ENCODE measurements around the gene SOX6. TPM values are rescaled to one million over a fixed set of nuclear protein-coding genes. Genes with fewer than 3 reads are reported as not detected.

The SOX6 gene
- total RNA-seq, 1 experiment from 2014 or later: 5.1 TPM

DNA sequence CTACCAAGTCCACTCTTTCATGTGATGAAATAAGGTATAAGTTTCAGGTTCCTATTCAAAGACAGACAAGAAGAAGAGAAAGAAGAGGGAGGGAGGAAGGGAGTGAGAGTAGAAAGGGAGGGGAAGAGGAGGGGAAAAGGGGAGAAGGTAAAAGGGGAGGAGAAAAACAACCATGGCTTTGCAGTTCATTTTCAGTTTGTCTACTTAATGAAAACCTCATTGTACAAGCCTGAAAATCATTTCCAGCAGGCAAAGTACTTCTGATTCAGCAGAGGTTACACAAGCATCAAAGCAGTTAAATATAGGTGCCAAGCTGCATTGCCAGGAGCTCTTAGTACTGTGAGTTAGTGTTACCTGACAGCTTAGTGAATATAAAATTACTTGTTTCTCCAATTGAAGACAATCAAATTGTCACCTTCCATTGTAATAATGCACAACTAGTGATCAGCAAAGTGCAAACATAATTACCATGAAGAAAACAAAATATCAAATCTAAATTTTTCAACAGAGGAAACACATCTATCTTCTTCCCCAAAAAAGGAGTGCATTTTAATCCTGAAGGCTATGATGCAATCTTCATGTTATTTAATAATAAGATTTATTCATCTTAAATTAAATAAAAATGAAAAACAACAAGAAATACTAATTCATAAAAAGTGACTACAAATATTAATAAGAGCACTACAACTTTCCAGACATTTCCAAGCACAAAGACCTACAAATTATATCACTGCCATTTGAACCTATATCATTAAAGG lies 8.2 kb downstream of the SOX6 start:
- TF ChIP-seq EZH2 (IDR thresholded peaks at IDR 0.05; ENCODE audit: low read depth): no peak
- TF ChIP-seq, protein P1, sequence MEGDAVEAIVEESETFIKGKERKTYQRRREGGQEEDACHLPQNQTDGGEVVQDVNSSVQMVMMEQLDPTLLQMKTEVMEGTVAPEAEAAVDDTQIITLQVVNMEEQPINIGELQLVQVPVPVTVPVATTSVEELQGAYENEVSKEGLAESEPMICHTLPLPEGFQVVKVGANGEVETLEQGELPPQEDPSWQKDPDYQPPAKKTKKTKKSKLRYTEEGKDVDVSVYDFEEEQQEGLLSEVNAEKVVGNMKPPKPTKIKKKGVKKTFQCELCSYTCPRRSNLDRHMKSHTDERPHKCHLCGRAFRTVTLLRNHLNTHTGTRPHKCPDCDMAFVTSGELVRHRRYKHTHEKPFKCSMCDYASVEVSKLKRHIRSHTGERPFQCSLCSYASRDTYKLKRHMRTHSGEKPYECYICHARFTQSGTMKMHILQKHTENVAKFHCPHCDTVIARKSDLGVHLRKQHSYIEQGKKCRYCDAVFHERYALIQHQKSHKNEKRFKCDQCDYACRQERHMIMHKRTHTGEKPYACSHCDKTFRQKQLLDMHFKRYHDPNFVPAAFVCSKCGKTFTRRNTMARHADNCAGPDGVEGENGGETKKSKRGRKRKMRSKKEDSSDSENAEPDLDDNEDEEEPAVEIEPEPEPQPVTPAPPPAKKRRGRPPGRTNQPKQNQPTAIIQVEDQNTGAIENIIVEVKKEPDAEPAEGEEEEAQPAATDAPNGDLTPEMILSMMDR (conservative IDR thresholded peaks at IDR 0.05): no peak
- BruUV-seq (replicated peaks): no TSS peak
- H3K27me3 ChIP-seq (ENCODE audit: insufficient read depth, low read depth): no peaks in the 10 kb centered on the region
- H3K79me2 ChIP-seq (ENCODE audit: low read depth): no peaks in the 10 kb centered on the region
- H3K4me1 ChIP-seq (replicated peaks; ENCODE audit: insufficient read depth): no peaks in the 10 kb centered on the region
- H3K27ac ChIP-seq: no peak overlapping the region
- no peaks in the 10 kb centered on the region for H3F3A ChIP-seq (ENCODE audit: insufficient read depth, low read depth)
- H4K20me1 ChIP-seq (ENCODE audit: insufficient read depth): no peaks in the 10 kb centered on the region
- ChIA-PET POLR2A (ENCODE audit: unreplicated experiment) (no interaction called here), CTCF (no interaction called here)
- intact Hi-C loops (cut with micrococcal nuclease; ENCODE audit: unreplicated experiment): no loop called here
- no peaks in the 10 kb centered on the region for H3K9me3 ChIP-seq (ENCODE audit: insufficient read depth, low read depth)
- H3K36me3 ChIP-seq (ENCODE audit: low read depth): no peaks in the 10 kb centered on the region
- H3K9me2 ChIP-seq (ENCODE audit: insufficient read depth): no peaks in the 10 kb centered on the region
- no peak overlapping the region for H2AFZ ChIP-seq
- no peak overlapping the region for H3K4me2 ChIP-seq
- no peak for DNase-seq
- H3K4me3 ChIP-seq: no peak overlapping the region

DNA sequence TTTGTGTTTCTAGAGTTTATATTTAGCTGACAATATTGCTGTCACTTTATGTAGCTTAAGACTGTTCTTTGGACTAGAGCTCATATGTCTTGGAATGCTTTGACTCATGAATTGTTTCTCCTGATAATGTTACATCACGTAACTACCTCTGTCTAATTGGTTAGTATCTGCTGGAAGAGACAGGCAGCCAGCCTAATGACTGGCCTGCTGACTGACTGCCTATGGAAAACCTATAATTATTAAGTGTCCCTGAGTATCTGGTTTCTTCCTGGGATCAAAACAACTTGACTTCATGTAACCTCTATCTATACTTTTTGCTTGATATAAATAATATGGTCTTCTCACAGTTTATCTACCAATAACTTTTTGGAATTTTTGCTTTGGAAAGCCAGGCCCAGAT lies 9.4 kb downstream of the SOX6 start:
- no peaks in the 10 kb centered on the region for H3K9me2 ChIP-seq (ENCODE audit: insufficient read depth)
- POLR2A ChIA-PET (ENCODE audit: unreplicated experiment): no interaction called here
- no peak for DNase-seq
- no peaks in the 10 kb centered on the region for H3F3A ChIP-seq (ENCODE audit: insufficient read depth, low read depth)
- no peak overlapping the region for H2AFZ ChIP-seq
- no peaks in the 10 kb centered on the region for H4K20me1 ChIP-seq (ENCODE audit: insufficient read depth)
- BruUV-seq (replicated peaks): no TSS peak
- no peaks in the 10 kb centered on the region for H3K36me3 ChIP-seq (ENCODE audit: low read depth)
- no peak overlapping the region for H3K4me3 ChIP-seq
- intact Hi-C loops (cut with micrococcal nuclease; ENCODE audit: unreplicated experiment): no loop called here
- no peak overlapping the region for H3K4me2 ChIP-seq
- TF ChIP-seq, protein P1 (conservative IDR thresholded peaks at IDR 0.05): no peak
- TF ChIP-seq EZH2 (IDR thresholded peaks at IDR 0.05; ENCODE audit: low read depth): no peak
- H3K27me3 ChIP-seq (ENCODE audit: insufficient read depth, low read depth): no peaks in the 10 kb centered on the region
- H3K27ac ChIP-seq: no peak overlapping the region
- H3K79me2 ChIP-seq (ENCODE audit: low read depth): no peaks in the 10 kb centered on the region
- H3K4me1 ChIP-seq (replicated peaks; ENCODE audit: insufficient read depth): no peaks in the 10 kb centered on the region
- CTCF ChIA-PET: no interaction called here
- no peaks in the 10 kb centered on the region for H3K9me3 ChIP-seq (ENCODE audit: insufficient read depth, low read depth)

DNA sequence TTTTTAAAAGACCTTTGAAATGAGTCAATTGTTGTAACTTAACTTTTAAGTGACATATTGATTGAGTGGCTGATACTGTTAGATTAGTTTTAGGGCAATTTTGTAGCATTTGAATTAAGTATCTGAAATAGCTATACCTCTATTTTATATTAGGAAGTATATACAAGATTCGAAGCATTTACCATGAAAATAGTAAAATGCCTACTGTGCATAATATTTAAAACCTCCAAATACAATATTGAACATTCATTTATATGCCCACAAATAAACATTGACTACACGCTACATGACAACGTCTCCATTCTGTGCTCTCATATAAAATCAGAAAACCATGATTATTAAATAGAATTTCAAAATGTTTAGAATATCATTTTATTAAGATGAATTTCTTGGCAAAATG lies 14.5 kb downstream of the SOX6 start:
- ChIA-PET CTCF (no interaction called here), POLR2A (ENCODE audit: unreplicated experiment) (no interaction called here)
- no peak for DNase-seq
- Histone ChIP-seq H2AFZ (no peak overlapping the region), H3K9me3 (ENCODE audit: insufficient read depth, low read depth) (no peaks in the 10 kb centered on the region), H3K4me3 (no peak overlapping the region), H3F3A (ENCODE audit: insufficient read depth, low read depth) (no peaks in the 10 kb centered on the region), H3K4me2 (no peak overlapping the region), H3K27ac (no peak overlapping the region), H3K79me2 (ENCODE audit: low read depth) (no peaks in the 10 kb centered on the region), H3K9me2 (ENCODE audit: insufficient read depth) (0 out of 2 replicates have a peak, but pooled peaks cover 2% of the 10 kb centered on the region), H3K36me3 (ENCODE audit: low read depth) (no peaks in the 10 kb centered on the region), H3K27me3 (ENCODE audit: insufficient read depth, low read depth) (no peaks in the 10 kb centered on the region), H4K20me1 (ENCODE audit: insufficient read depth) (no peaks in the 10 kb centered on the region), H3K4me1 (replicated peaks; ENCODE audit: insufficient read depth) (no peaks in the 10 kb centered on the region)
- TF ChIP-seq EZH2 (IDR thresholded peaks at IDR 0.05; ENCODE audit: low read depth): no peak
- TF ChIP-seq, protein P1 (conservative IDR thresholded peaks at IDR 0.05): no peak
- intact Hi-C loops (cut with micrococcal nuclease; ENCODE audit: unreplicated experiment): no loop called here
- no TSS peak for BruUV-seq (replicated peaks)
